GM19395 (cell line): ENCODE results near the gene CD70.
"Not testable (repeated sequence)": the region's sequence is repeated elsewhere in the genome, so short reads cannot be mapped to it uniquely, and the experiment has no call there.

Experiments
- ATAC-seq: cut with Tn5 transposase; IDR thresholded peaks from one replicate; pipeline ENCODE4 v1.9.1; 2021; ENCODE audit warnings: mild to moderate bottlenecking, moderate library complexity; ENCODE audit not compliant: unreplicated experiment

The CD70 gene

DNA sequence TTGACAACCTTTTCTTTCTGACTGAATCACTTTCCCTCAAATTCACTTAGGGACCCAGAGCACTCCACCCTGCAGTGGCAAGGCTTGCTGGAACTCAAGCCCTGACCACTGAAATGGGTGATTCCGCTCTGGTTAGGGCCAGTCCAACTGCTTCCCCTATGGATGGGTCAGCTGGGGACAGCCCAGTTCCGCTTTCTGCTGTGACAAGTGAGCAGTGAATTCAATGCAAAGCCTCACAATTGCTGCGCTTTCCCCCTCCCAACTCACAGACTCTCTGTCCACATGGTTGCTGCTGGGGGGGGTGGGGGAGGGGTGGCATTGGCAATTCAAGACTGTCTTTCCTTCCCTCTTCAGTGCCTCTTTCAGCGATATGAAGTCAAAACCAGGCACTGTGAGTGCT, 18.7 kb downstream of the CD70 start:
- no peak for ATAC-seq

DNA sequence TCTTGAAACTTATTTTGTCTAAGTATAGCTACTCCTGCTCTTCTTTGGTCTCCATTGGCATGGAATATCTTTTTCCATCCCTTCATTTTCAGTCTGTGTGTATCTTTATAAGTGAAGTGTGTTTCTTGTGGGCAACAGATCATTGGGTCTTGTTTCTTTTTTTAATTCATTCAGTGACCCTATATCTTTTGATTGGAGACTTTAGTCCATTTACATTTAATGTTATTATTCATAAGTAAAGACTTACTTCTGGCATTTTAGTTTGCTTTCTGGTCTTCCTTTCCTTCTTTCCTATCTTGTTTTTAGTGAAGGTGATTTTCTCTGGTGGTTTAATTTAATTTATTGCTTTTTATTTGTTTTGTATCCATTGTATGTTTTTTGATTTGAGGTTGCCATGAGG, 19.8 kb downstream of the CD70 start:
- ATAC-seq, result no peak

DNA sequence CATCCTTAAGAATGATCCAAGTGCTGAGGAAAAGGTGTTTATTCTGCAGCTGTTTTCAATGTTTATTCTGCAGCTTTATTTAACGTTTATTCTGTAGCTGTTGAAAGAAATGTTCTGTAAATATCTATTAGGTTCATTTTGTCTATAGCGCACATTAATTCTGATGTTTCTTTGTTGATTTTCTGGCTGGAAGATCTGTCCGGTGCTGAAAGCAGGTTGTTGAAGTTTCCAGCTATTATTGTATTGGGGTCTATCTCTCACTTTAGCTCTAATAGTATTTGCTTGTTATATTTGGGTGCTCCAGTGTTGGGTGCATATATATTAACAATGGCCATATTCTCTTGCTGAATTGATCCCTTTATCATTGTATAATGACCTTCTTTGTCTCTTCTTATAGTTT, 20.2 kb downstream of the CD70 start:
- ATAC-seq, result no peak

DNA sequence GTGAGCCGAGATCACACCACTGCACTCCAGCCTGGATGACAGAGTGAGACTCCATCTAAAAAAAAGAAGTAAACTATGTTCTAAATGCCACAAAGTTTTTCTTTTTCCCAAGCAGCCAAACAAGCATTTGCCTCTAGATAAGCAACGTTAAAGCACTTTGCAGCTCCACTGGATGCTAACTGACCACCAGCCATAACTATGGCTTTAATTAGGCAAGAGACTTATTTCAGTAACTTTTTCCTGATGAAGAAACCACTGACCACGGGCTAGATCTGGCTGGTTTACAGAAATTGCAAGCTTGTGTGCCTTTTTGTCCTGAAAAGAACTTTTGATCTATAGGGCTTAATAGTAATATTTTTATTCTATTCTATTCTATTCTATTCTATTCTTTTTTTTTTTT, 22.1 kb downstream of the CD70 start:
- ATAC-seq, result no peak

DNA sequence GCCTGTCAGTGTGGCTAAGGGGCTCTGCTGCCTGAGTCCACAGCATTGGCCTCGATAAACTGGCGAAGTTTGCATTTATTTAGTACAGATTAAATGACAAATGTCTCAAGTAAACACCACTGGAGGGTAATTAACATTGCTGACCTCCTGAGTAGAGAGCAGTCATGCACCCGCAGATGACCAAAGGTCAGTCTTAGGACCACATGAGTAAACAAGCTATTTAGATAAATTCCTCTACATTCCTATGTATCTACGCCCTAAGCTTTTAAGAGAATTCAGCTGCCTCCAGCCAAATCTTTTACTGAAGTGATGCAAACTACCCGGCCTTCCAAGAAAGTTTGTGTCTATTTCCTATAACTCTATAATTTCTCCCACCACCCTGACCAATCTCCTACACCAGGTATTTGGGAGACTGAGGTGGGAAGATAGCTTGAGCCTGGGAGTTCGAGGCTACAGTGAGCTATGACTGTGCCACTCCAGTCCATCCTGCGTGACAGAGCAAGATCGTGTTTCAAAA, 22.9 kb downstream of the CD70 start:
- no peak for ATAC-seq

DNA sequence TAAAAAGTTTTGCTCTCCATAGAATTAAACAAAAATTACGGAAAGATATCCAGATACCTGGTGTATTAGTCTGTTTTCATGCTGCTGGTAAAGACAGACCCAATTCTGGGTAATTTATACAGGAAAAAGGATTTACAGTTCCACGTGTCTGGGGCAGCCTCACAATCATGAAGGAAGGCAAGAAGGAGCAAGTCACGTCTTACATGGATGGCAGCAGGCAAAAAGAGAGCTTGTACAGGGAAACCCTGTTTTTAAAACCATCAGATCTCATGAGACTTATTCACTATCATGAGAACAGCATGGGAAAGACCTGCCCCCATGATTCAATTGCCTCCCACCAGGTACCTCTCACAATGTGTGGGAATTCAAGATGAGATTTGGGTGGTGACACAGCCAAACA, 24.2 kb downstream of the CD70 start:
- ATAC-seq, result not testable (repeated sequence)

DNA sequence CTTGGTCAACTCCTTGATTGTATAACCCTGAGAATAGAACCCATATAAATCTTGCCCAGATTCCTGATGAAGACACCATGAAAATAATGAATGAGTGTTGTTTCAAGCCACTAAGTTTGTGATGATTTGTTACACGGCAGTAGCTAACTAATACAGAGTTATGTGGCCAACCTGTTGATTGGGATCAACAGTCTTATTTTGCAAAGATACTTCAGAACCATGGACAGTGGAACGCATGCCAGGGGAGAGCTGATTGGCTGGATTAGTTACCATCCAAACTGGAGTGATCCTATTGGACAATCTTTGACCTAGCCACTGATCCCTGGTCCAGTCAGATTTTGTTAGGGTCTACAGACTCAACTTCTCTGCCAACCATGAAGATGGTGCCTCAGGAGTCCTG, 26.6 kb downstream of the CD70 start:
- ATAC-seq, result no peak

DNA sequence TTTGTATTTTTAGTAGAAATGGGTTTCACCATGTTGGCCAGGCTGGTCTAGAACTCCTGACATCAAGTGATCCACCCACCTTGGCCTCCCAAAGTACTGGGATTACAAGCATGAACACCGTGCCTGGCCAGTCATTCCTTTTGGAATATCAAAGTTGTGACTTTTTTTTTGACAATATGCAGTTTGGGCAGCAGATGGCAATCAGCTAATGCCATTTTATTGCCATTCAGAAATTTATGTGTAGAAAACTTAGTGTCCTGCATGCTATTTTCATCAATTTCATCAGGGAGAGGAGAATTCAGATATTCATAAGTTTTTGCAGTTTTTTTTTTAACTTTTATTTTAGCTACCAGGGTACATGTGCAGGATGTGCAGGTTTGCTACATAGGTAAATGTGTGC, 28.5 kb downstream of the CD70 start:
- ATAC-seq, result not testable (repeated sequence)

DNA sequence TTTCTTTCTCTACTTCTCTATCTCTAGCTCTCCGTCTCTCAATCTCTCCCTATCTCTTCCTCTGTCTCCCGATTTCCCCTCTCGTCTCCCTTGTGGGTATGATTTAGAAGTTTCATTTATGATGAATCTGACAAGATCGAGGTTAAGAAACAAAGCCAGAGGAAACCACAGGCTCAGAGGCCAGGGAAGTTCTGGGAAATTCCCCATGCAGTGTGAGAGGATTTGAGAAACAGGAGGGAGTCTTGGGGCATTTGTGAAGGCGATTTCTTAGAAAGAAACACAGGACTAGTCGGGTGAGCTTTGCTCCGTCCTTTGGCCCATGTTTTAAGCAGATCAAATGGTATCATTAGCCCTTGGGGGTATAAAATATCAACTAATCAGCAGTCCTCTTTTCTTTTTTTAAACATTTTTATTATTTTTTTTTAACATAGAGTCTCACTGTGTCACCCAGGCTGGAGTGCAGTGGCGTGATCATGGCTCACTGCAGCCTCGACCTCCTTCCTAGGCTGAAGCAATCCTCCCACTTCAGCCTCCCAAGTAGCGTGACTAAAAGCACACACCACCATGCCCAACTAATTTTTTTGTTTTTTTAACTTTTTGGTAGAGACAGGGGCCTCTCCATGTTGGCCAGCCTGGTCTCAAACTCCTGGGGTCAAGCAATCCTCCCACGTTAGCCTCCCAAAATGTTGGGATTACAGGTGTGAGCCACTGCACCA, 34.3 kb downstream of the CD70 start:
- ATAC-seq, result no peak

DNA sequence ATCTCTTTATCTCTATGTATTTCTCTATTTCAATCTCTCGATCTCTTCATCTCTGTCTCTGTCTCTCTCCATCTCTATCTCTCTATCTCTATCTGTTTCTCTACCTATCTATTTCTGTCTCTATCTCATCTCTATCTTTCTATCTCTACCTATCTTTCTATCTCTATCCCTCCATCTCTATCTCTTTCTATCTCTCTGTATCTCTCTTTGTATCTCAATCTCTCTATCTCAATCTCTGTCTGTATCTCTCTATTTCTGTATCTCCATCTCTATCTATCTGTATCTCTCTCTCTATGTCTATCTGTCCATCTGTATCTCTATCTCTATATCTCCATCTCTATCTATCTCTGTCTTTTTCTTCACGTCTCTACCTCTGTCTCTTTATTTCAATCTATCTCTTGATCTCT, 34.9 kb downstream of the CD70 start:
- no peak for ATAC-seq

DNA sequence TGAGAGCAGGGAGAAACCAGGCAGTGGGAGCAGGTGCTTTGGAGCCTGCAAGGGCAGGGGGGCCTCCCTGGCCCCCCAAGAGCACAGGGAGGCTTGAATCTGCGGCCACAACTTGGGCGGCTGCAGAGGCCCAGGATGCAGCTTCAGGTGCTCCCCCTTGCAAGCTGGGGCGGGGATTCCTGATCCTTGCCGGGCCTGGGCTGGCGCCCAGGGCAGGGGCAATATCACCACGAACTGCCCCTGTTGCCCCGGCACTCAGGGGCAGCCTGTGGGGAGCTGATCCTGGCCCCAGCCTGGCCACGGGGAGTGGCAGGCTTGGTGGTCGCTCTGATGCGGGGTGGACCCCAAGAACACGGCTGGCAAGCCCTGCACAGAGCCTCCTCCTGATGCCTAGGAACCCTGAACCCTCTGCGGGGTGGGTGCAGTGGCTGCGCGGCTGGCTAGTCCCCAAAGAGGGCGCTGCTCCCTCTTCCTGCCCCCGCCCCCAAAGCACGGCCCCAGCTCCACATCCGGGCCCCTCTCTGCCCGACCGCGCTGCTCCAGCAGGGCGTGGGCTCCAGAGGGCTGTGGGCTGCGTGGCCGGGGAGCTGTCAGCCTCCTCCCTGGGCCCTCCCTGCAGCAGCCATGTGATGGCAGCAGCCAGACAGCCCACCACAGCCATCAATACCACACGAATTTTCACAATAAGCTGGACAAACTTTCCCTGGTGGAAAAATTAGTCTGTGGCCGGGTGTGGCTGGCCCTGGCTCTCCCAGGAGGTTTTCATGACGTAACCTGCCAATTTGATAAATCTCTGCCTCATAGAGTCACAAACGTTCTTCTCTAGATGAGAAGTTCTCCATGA, 39.1 kb downstream of the CD70 start:
- ATAC-seq, result no peak

DNA sequence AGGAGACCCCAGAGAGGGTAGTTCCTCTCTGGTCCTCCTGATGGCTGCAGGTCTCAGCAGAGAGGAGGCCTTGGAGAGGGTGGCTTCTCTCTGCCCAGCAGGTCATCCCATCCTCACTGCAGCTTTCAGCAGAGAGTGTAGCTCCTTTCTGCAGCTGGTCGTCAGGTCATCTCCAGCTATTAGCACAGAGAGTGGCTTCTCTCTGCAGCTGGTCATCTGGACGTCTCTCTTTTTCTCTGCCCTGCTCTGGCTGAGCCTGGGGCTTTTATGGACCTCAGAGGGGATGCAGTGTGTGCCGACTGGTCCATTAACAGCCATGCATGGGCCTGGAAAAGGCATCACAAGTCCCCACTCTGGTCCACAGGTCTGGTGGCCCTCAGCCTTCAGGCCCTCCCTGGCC, 39.9 kb downstream of the CD70 start:
- no peak for ATAC-seq

DNA sequence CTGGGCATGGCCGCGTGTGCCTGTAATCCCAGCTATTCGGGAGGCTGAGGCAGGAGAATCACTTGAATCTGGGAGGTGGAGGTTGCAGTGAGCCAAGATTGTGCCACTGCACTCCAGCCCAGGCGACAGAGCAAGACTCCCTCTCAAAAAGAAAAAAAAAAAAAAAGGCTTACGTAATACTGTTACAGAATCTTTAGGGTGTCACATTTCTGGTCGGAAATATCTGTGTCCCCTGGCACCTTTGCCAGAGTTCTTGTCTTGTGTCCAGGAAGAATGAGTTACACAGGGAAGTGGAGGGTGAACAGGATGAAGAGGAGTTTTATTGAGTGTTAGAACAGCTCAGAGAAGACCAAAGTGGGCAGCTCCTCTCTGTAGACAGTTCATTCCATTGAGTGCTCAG, 40.3 kb downstream of the CD70 start:
- not testable (repeated sequence) for ATAC-seq

DNA sequence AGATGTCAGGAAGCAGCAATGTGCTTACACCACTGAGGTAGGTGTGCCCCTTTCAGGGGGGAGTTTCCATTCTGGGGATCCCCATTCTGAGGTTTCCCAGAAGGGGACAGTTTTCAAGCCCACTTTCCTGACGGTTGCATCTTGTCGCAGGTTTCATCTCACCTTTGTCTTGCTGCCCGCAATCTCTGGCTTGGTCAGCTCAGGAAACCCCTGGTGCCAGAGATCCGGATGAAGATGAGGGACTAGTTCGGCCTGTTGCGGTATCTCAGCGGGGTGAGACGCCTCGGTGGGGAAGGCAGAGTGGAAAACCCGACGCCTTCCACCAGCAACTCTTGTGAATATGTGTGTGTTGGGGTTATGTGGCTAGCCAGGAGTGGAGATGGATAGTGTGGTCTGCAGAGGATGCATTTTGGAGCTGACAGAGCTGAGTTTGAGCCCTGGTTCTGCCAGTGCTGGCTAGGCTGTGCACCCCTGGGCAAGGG, 47.0 kb downstream of the CD70 start:
- no peak for ATAC-seq

DNA sequence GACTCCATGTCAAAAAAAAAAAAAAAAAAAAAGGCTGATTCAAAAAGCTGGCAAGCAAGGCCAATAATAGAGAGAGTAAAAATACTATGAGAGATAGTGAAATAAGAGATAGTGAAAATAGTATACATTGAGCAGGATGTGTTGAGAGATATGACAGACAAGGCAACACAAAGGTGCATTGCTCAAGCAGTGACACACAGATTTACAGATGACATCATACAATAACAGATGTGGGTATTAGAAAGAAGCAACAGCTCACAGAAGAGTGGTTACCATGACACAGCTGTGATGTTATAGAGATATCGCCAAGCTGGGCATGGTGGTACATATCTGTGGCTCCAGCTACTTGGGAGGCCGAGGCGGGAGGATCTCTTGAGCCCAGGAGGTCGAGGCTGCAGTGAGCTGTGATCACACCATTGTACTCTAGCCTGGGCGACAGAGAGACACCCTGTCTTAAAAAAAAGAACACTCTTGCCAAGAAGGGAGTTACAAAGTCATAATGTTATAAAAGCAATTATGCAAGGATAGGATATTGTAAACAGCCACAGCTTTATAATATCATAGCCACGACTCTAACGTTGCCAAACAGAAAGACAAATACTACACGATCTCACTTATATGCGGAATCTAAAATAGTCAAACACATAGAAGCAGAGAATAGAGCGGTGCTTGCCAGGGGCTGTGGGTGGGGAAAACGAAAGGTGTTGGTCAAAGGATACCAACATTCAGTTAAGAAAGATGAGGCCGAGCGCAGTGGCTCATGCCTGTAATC, 49.8 kb downstream of the CD70 start:
- ATAC-seq, result no peak

DNA sequence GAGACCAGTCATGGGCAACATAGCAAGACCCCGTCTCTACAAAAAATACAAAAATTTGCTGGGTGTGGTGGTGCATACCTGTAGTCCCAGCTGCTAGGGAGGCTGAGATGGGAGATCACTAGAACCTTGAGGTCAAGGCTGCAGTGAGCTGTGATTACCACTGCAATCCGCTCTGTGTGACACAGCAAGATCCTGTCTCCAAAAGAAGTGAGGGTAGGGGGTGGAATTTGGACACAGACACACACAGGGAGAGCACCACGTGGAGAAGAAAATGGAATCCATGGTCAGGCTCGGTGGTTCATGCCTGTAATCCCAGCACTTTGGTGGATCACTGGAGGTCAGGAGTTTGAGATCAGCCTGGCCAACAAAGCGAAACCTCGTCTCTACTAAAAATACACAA, 51.4 kb downstream of the CD70 start:
- ATAC-seq, result no peak
